NCI-H1694 treated with DMSO at 0.1 percent for 48 hours (cell line): Measurements from ENCODE around the gene ANTXR1.

Experiments
- DNase-seq: peaks from one replicate; lab custom pipeline; 2025; lab: John Stamatoyannopoulos, UW

Gene ANTXR1

DNA sequence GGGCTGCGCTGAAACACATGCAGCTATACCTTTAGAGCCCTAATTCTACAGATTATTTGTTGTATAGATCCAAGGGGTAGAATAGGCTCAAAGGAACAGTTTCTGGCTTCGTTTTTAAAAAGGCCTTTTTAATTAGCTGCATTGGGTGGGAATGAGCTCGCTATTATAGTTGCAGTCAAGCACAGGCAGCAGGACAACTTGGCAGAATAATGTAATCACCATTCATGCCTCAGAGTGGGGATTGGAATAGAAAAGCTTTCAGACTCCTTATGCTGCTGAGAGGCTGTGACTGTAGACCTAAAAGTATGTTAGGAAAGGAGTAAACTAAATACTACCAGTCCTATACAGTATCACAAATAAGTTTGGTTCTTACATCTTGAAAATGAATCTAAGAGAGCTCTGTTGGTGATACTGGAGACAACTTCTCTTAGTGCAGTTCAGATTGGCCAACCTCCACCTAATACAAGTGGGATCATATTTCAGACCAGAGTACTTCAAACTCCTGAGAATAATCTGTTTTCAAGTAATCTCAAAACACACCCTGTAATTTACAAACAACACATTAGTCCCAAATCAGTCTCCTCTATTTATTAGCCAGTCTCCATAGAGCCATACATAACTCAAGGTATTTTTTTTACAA lies 121.4 kb downstream of the ANTXR1 start:
- no peak for DNase-seq

DNA sequence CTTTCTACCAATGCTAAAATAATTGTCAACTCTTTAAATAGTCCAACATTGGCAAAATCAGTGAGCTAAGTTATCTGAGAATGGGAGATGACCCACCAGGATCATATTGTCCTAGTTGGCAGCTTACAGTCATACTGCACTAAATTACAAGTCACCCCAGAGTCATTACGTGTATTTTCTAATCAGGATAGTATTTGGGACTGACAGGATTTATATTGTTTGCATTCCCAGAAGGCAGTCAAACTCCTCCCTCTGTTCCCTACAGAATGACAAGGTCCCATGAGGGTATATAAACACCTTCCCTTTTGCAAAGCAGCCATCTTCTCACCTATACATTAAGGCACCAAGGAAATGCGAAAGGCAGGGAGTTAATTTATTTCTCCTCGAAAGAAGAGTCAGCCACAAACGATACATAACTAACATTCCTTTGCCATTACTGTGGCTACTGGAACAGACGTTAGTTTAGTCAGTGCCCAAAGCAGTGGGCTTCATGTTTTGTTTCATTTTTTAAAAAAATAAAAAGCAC lies 125.3 kb downstream of the ANTXR1 start:
- no peak for DNase-seq

DNA sequence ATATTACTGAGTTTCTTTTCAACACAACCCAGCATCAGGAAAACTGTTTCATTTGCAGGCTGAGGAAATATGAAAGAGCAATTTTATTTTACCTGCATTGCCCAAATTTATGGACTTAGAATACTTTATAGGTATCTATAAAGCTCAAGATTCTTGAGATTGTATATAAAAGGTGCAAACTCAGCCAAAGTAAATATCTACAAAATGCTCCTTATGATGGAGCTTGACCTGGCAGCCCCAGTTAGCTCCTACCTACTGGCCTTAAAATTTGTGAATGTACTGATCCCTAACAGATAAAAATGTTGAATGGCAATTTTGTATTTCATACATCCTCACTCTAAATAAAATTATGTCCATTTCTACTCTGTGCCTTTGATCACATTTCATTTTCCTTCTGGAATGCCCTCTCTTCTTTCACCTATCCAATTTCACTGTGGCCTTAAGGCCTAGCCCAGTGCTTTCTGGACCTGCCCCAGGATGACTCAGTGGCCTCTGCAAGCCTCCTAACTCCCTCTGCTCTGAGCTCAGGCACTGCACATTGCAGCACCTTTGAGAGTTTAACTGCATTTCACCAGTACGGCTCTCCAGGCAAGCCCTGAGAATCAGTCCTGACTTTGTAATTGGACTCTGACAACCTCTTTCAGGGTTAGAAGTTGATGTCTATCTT lies 125.9 kb downstream of the ANTXR1 start:
- no peak for DNase-seq

DNA sequence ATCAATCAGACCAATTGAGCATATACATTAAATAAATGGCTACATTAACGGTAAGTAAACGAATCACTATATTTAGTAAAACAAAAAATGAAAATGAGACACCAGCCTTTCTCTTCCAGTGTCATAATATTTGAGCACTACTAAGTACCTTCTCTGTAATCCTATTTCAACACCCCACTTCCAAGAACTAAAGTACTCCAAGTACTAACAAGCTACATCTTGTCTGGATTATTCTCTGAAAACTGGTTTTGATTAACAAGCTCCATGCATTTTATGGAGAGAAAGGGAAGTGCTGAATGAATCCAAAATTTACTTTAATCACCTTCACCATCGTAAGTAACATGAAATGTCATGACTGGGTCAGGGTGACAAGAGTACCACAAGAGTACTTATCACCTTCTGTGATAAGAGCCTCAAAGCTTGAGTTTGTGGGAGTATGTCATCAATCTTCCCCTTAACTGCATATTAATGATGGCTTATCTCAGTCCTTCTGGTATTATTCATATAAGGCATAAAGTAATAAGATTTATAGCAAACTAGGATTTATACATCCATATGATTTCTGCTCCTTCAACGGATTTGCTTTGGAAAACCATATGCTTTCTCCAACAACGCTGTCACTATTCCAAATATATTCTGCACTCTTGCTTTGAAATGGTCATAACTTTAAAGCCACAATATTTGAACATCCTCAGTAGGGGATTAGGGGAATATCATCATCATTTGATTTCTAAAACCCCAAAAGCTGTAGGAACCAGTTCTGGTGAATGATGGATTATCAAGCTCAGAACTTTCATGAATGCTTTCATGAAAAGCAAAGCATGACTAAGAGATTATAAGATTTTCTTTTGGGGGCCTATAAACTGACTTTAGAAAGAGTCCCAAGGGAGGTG lies 127.0 kb downstream of the ANTXR1 start:
- DNase-seq, result no peak

DNA sequence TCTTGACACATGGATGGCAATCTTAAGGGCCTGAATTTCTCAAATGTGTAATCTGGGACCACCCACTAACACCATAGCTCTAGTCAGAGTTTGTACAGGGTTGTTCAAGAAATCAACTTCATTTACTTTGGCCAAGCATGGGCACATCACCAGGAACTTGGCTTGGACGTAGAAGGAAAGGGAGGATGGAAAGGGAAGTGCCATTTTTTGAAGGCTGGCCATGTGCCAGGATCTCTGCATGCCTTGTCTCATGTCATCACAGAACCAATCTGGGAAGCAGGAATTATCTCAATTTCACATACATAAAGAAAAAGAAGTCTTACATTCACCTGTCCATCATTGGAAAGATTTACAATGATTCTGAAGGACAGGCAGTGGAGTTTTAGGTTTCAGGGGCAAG lies 128.1 kb downstream of the ANTXR1 start:
- no peak for DNase-seq

DNA sequence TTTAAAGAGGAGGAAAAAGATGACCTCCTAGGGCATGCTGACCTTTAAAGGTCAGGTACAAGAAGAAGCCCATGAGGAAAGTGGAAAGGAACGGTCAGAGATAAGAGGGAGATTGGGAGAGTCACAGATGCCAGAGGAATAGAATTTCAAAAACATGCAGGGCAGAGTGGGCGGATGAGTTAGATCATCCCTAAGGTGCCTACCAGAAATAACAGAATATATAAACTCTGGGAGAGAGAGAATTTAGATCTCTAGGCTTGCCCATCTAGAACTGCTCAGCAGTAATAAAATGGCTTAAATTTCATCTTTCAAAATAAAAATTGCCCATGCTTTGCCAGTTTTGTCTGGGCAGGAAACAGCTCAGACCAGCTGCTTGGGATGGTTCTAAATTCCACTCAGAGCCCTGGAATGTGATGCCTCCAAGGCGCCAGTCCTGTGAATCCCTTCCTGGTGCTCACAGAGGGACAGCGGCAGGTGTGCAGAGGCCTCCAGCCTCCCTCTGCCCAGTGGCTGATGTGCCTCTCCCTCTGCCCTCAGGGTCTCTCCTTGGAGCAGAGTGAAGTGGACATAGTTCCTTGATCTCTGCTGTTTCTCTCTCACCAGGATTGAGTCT lies 130.9 kb downstream of the ANTXR1 start:
- no peak for DNase-seq

DNA sequence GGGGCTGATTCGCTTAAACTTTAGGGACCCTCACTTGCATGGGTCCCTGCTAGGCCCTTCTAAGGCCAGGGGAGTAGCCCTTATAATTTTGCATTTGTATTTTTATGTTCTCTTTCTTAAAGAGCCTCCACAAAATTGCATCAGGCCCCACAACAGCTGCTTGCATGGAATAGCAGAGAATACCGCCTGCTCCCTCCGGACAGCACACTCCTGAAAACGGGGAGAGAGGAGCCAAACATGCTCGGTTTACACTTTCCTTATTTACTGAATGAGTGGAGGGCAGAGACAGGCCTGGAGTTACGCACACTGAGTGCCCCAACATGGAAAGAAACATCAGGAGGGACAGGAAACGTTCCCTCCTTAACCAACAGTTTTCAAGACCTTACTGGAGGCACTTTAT lies 132.2 kb downstream of the ANTXR1 start:
- no peak for DNase-seq

DNA sequence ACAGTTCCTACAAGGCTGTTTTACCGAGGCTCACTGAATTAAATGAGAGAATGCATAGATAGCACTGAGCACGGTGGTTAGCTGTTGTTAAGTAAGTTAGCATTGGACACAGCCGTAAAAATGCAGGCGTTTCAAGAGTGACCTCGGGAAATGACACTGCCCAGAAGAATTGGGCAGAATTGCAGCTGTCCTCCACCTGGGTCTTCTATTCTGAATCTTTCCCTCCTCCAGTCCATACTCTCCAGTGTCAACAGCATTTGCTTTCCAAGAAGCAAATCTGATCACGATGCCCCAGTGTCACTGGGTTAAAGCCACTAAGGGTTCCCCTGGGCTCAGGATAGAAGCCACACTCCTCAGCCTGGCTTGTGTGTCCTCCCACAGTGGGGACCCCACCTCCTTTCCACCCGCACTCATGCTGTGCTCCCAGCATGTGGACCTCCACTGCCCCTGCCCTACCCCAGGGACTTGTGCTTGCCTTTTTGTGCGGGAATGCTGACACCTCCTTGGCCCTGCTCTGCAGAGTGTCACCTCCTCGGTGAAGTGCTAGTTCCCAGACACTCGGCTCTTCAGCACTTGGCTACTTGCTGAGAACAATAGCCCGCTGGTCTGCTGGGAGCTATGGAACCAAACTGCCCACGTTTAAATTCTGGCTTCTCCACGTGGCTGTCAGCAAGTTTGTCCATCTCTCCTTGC lies 135.0 kb downstream of the ANTXR1 start:
- no peak for DNase-seq

DNA sequence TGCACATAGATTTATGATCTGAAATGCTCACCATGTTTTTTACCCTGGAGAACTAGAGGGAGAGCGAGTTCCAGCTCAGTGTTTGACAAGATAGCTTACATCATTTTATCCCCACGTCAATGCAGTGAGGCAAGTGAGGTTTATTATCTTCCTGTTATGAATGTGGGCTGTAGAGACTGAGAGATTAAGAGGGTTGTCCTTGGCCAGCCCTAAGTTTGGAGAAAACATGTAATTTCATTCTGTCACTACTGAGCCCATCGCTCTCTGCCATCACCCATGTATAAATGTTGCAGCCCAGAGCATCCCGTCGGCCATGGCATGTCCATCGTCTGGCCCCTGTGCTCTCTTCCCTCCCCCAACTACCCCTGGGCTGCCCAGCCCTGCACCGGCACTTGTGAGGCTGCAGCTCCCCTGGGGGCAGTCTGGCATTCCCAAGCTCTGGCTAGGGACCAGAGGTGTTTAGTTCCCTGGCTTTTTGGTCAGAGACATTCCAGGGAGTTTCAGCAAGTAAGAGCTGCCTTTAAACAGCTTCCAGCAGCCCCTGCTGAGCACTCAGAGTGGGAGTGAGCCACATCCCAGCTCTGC lies 136.7 kb downstream of the ANTXR1 start:
- no peak for DNase-seq

DNA sequence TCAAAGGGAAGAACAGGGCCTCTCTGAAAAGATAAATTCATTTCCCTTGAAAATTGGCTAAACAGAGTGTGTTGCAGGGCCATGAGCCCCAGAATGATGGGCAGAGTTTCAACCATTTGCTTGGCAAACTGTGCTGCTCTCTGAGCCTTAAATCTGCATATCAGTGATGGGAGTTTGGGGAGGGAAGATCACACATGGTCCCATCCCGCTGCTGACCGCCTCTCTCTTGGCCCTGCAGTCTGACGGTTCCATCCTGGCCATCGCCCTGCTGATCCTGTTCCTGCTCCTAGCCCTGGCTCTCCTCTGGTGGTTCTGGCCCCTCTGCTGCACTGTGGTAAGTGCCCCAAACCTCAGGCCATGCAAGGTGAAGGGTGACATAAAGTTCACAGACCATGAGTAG lies 139.0 kb downstream of the ANTXR1 start:
- DNase-seq, result no peak

DNA sequence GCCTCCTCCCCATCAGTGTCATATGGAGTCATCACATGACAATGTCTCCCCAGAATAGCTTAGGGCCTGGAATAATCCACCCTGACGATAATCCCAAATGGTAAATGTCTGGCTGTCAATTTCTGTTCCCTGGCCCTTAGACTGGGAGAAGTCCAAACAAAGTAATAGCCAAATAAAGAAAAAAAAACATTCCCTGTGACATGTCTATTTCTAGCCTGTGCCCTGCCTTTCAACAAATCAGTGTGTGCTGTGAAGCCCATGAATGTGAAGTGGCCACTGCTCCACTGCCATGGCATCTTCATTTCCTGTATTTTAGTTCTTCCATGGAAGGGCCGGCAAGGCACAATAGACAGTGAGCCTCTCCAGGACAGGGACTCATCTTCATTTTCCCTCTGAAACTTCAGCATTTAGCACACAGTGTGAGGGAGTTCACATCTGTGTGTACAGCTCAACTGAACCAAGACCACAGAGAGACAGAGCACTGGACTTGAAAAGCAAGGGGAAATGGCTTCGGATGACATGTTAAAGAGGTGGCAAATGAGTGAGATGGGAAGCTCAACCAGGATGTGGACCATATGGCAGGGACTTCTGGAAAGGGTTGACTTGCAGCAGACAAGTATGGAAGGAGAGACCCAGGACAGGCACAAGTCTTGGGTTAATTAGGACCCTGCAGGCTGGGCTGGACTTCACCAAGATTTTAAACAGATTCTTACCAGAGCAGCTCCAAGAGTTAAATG lies 140.0 kb downstream of the ANTXR1 start:
- DNase-seq, result no peak

DNA sequence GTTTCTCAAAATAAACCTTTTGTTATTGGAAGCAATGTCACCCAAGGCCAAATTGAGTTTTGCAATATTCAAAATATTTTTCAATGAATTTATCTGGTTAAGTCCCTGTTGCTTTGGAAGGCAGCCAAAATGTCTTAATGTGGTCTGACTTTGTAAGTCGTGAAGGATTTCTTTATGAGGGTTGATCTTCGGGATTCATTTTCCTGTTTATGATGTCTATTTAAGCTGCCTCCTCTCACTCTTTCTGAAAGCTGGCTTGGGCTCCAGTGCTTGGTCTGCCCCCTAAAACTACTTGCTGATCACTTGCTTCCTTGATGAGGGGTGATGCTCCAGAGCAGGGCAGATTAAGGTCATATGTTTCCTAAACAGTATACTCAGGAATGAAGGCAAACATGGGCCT lies 141.1 kb downstream of the ANTXR1 start:
- DNase-seq, result no peak

DNA sequence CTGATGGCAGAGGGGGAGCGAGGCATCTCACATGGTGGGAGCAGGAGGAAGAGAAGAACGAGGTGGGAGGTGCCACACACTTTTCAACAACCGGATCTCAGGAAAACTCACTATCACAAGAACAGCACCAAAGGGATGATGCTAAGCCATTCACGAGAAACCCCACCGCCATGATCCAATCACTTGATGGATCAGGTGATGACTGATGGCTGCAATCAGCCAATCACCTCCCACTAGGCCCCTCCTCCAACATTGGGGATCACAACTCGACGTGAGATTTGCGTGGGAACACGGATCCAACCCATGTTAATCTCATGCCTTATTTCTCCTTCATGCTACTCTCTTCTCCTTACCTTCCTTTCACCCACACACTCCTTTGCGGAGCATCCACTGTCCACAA lies 143.6 kb downstream of the ANTXR1 start:
- no peak for DNase-seq

DNA sequence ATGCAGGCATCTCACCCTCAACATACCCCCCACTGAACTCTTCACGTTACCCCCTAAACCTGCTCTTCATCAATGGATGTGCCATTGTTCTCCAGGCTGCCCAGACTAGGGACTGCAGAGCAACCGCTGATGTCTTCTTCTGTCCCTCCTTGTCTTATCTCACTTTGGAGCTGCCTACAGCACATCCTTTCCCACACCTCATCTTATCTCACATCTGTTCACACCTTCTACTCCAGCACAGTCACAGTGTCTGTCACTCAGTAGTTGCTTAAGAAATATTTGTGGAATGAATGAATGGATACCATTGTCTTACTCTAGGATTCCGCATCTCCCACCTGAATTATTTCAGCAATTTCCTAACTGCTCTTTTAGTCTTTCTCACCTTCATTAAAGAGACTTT lies 144.5 kb downstream of the ANTXR1 start:
- DNase-seq, result no peak

DNA sequence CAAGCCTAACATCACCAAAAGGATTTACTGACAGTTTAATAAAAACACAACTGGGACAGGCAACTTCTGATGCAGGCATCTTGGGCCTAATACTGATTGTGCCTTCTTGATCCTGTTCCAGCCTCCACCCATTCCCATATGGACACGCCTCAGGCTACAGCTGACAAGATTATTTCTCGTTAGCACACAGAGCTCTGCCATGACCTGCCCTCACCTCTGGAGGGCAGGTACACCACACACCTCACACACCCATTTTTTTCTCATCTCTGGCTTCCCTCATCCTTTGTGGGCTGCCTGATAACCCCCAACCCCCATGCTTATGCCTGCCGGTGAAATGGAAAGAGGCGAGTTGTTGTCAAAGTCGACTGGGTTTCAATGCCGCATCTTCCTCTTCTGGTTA lies 147.0 kb downstream of the ANTXR1 start:
- peak; percentile 58 for DNase-seq

DNA sequence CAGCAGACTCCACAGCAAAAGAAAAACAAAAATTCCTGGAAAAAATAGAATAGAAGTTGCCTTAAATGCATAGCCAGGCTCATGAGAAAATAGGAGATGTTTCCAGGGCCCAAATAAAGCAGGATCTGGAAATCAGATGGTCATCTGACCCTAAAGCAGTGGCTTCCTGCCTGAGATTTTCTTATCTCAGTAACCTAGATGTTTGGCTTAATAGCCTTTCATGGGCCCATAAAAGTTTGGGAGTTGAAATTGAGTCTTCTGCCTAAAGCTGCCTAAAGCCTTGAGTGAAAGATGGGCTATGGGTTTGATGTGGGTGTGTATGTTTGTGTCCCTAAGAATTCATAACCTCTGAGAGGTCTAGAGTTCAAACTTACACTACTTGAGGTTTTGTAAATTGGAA lies 149.1 kb downstream of the ANTXR1 start:
- DNase-seq, result no peak

DNA sequence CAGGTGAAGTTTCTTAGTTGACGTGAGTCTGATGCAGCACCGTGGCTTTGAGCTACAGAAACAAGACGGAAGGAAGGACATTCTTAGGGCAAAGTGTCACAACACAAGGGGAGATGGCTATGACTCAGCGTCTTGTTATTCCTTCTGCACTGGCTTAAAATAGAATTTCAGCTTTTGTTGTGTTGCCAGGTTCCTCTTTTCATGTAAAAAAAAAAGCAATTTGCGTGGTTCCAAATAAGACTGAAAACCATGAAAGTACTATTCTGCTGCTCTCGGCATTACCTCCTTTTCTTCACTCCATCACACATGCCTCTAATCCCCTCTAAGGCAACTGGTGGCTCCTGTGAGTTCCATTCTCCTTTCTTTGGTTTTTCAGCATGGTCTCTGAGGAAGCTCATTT lies 150.1 kb downstream of the ANTXR1 start:
- DNase-seq, result no peak

DNA sequence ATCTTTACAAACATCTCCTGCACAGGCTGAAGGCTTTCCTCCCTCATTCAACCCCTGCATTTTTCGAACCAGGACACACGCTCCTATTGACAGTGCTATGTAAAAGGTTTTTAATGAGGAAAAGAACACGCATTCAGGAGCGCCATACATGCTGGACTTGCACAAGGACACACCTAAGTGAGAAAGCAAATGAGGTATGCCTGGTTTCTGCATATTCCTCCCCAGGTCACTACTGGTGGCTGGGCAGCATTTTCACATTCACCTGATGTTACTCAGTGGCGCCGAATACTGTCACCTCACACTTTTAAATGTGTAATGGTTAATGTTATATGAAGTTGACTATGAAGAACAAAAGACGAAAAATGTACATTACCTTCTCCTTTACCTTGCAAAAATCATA lies 150.6 kb downstream of the ANTXR1 start:
- no peak for DNase-seq

DNA sequence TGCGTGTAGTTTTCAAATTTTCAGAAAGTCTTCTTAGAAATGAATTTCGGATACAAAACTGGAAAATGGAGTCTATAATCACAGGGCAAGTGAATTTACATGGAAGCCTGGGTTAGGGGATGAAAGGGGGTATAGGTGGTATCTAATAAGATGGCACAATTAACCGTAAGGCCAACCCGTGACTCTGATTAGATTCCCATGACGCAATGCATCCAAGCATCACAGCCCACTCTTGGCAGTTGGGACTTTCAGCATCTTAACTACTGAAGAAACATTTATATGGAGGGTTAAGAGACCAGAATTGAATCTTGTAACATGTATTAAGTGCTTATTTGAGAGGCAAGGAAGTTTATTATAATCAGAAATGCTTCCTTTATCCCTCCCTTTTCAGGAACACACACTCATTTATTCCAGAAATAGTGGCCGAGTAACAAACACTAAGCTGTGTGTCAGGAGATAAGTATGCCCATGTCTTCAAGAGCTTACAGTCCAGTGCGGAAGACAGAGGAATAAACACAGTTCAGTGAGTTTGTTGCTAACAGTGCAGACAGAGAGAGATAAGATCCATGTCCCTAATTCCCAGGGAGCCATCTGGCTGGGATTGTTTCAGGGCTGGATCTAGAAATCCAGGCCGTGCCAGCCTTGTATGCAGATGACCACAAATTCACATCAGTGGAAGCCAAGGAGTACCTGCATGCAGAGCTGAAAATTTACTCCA lies 151.2 kb downstream of the ANTXR1 start:
- DNase-seq, result no peak
